Ishikawa (cell line): ENCODE data around the gene VWA3A.

ENCODE experiments used
- CEBPB ChIP-seq: IDR thresholded peaks from 2 replicates; pipeline ENCODE4 v1.6.1; 2012
- CREB1 ChIP-seq: IDR thresholded peaks from 2 replicates; pipeline ENCODE4 v1.6.1; 2012; ENCODE audit warnings: low read depth
- EGR1 ChIP-seq: IDR thresholded peaks from 2 replicates; pipeline ENCODE4 v1.6.1; 2012
- EP300 ChIP-seq: IDR thresholded peaks from 2 replicates; pipeline ENCODE4 v1.6.1; 2012; ENCODE audit warnings: borderline replicate concordance
- FOXM1 ChIP-seq: IDR thresholded peaks from 2 replicates; pipeline ENCODE4 v1.6.1; 2012; ENCODE audit warnings: low read depth, borderline replicate concordance
- NFIC ChIP-seq: IDR thresholded peaks from 2 replicates; pipeline ENCODE4 v1.6.1; 2012
- RAD21 ChIP-seq: IDR thresholded peaks from 2 replicates; pipeline ENCODE4 v1.6.1; 2012; ENCODE audit warnings: low read depth
- REST ChIP-seq: IDR thresholded peaks from 2 replicates; pipeline ENCODE4 v1.6.1; 2012; ENCODE audit warnings: low read depth, mild to moderate bottlenecking
- TAF1 ChIP-seq: IDR thresholded peaks from 2 replicates; pipeline ENCODE4 v1.6.1; 2012; ENCODE audit warnings: low read depth, mild to moderate bottlenecking
- TCF12 ChIP-seq: IDR thresholded peaks from 2 replicates; pipeline ENCODE4 v1.6.1; 2012; ENCODE audit warnings: low read depth
- TEAD4 ChIP-seq: IDR thresholded peaks from 2 replicates; pipeline ENCODE4 v1.6.1; 2012
- USF1 ChIP-seq: IDR thresholded peaks from 2 replicates; pipeline ENCODE4 v1.6.1; 2012
- YY1 ChIP-seq: IDR thresholded peaks from 2 replicates; pipeline ENCODE4 v1.6.1; 2012; ENCODE audit warnings: low read depth
- ZBTB7A ChIP-seq: IDR thresholded peaks from 2 replicates; pipeline ENCODE4 v1.6.1; 2012; ENCODE audit warnings: low read depth
- TF ChIP-seq, protein P1 (sequence below): IDR thresholded peaks from 2 replicates; pipeline ENCODE4 v1.6.1; 2012

The VWA3A gene

GRCh38 chr16:22188595-22189442 is 96.5 kb downstream of the VWA3A start:
- TF ChIP-seq CREB1, result no peak
- peak; percentile 96 for TF ChIP-seq RAD21

- TF ChIP-seq TEAD4 (no peak), TCF12 (no peak), EP300 (no peak), RAD21 (no peak), EGR1 (no peak), TAF1 (no peak)
Measured at GRCh38 chr16:22189473-22190080, 97.2 kb downstream of the VWA3A start.

- TF ChIP-seq ZBTB7A, result peak; percentile 94
- TF ChIP-seq EGR1, result peak; percentile 97
- no peak for TF ChIP-seq CREB1
- TF ChIP-seq, protein P1, sequence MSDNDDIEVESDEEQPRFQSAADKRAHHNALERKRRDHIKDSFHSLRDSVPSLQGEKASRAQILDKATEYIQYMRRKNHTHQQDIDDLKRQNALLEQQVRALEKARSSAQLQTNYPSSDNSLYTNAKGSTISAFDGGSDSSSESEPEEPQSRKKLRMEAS, result peak; percentile 47
- TF ChIP-seq TAF1, result peak; percentile 30; the same call in 1 of the 2 replicates
- TF ChIP-seq TCF12, result no peak
- no peak for TF ChIP-seq CEBPB
- TF ChIP-seq NFIC, result no peak
- TF ChIP-seq USF1, result 0 out of 2 replicates have a peak, but pooled peaks have one; percentile 4
Measured at GRCh38 chr16:22190081-22190775, 97.9 kb downstream of the VWA3A start.

GRCh38 chr16:22190776-22191531 is 98.6 kb downstream of the VWA3A start:
- TF ChIP-seq ZBTB7A (0 out of 2 replicates have a peak, but pooled peaks have one; percentile 10), CREB1 (peak; percentile 55; the same call in 1 of the 2 replicates), EGR1 (no peak)

- no peak for TF ChIP-seq ZBTB7A
- TF ChIP-seq FOXM1, result no peak
- no peak for TF ChIP-seq TAF1
- TF ChIP-seq EP300, result no peak
- TF ChIP-seq EGR1, result no peak
- TF ChIP-seq, protein P1, result no peak
- no peak for TF ChIP-seq REST
- no peak for TF ChIP-seq CREB1
- TF ChIP-seq TEAD4, result no peak
- TF ChIP-seq CEBPB, result no peak
- no peak for TF ChIP-seq NFIC
- TF ChIP-seq TCF12, result no peak
- no peak for TF ChIP-seq YY1
- TF ChIP-seq USF1, result no peak
- no peak for TF ChIP-seq RAD21
Measured at GRCh38 chr16:22191532-22192260, 99.4 kb downstream of the VWA3A start.

GRCh38 chr16:22192261-22193062 is 100.1 kb downstream of the VWA3A start:
- TF ChIP-seq TAF1, result no peak
- TF ChIP-seq EGR1, result no peak
